ENCODE data around the gene SLC39A11.

- TF ChIP-seq ZNF75D (CRISPR knock-in tag; IDR thresholded peaks at IDR 0.05; ENCODE audit: borderline replicate concordance) (no peak), SNAPC5 (CRISPR knock-in tag; IDR thresholded peaks at IDR 0.05; ENCODE audit: borderline replicate concordance) (no peak), JUNB (CRISPR knock-in tag; IDR thresholded peaks at IDR 0.05; ENCODE audit: borderline replicate concordance) (no peak), YY1 (IDR thresholded peaks at IDR 0.05; ENCODE audit: insufficient read depth, insufficient replicate concordance, low read depth, low read length) (no peak), POLR2G (IDR thresholded peaks at IDR 0.05; ENCODE audit: low read depth, low read length) (no peak), FOSL2 (CRISPR knock-in tag; IDR thresholded peaks at IDR 0.05) (no peak), JUN (CRISPR knock-in tag; IDR thresholded peaks at IDR 0.05) (no peak), ELF4 (CRISPR knock-in tag; IDR thresholded peaks at IDR 0.05; ENCODE audit: borderline replicate concordance) (no peak), SRSF4 (IDR thresholded peaks at IDR 0.05; ENCODE audit: low read depth, low read length, poor library complexity, severe bottlenecking) (no peak), IRF1 (CRISPR knock-in tag; IDR thresholded peaks at IDR 0.05; ENCODE audit: low read depth) (no peak)
Observed at GRCh38 chr17:72713701-72714100, 378.8 kb downstream of the SLC39A11 start.

All from HepG2 (cell line).